BJ (cell line): ENCODE measurements around the gene ELMO2. TPM values are rescaled to one million over a fixed set of nuclear protein-coding genes. Genes with fewer than 3 reads are reported as not detected.
A peak's percentile ranks its signal among the peaks of the same experiment; 100 is the strongest.

ENCODE experiments used
- CTCF ChIA-PET: fragments of 350-600 bp; formaldehyde crosslinking; extraction: SDS; loops from one replicate; lab custom pipeline; 2021; ENCODE audit warnings: antibody characterized with exemption, inconsistent platforms; lab: Yijun Ruan, JAX
- POLR2A ChIA-PET: fragments of 300-600 bp; sonication (Branson Sonifier 250); formaldehyde crosslinking; extraction: SDS; loops from one replicate; lab custom pipeline; 2021; ENCODE audit warnings: antibody characterized with exemption; lab: Charles Lee
- DNase-seq: peaks from one replicate; pipeline ENCODE4 v3.0.0-alpha.2; 2011; ENCODE audit warnings: low read depth
- H3K27me3 ChIP-seq: 2 replicates; pipeline ENCODE4 v1.6.0; 2011; ENCODE audit warnings: low read length; ENCODE audit not compliant: control insufficient read depth, insufficient read depth
- H3K36me3 ChIP-seq: 2 replicates; pipeline ENCODE4 v1.5.1; 2011; ENCODE audit warnings: low read length; ENCODE audit not compliant: control insufficient read depth, insufficient read depth
- H3K4me3 ChIP-seq: 2 replicates; pipeline ENCODE4 v1.5.1; 2011; ENCODE audit warnings: low read depth, mild to moderate bottlenecking, control low read depth, low read length
- CTCF ChIP-seq: IDR thresholded peaks from 2 replicates; pipeline ENCODE4 v1.5.1; 2011; ENCODE audit warnings: low read depth, mild to moderate bottlenecking, control low read depth, inconsistent platforms, low read length, moderate library complexity; ENCODE audit not compliant: insufficient read depth
- polyA minus RNA-seq: library from RNA; depleted of rRNA, polyadenylated mRNA; stranded (reverse); fragments of >200 nt; gene quantifications from 2 replicates; pipeline ENCODE4 v1.2.3, GENCODE V29; 2011; rRNA and poly(A)+ RNA removed
- polyA plus RNA-seq: library from polyadenylated mRNA; depleted of rRNA; stranded (reverse); fragments of >200 nt; gene quantifications from 2 replicates; pipeline ENCODE4 v1.2.3, GENCODE V29; 2011; rRNA removed

The ELMO2 gene
- polyA plus RNA-seq: 46.8 and 62.2 TPM in 2 replicates
- polyA minus RNA-seq: 49.3 and 61.5 TPM in 2 replicates

GRCh38 chr20:46406200-46406985 is at the start of gene ELMO2:
TSS of gene ELMO2 (minus strand) at chr20:46406615. CDS start at chr20:46394482, 12,133 bp downstream.
- CTCF ChIA-PET: interaction anchor here (0.7 to 1.6 kb wide), 9 partner anchors 43 to 392 kb away, joined by 3 to 9 read pairs (median 5); no protein-coding TSS in a partner anchor
- H3K27me3 ChIP-seq: no peaks in the 10 kb centered on the region
- POLR2A ChIA-PET: interaction anchor here (0.7 kb wide), 1 partner anchor 43 kb away, joined by 4 read pairs; no protein-coding TSS in a partner anchor
- peak within 1 kb of the TSS; percentile 79 for H3K4me3 ChIP-seq
- H3K36me3 ChIP-seq: no peaks in the 10 kb centered on the region
- TF ChIP-seq CTCF: no peak
- peak; percentile 77 for DNase-seq

GRCh38 chr20:46455729-46456128 is 49.3 kb upstream of the ELMO2 start:
- ChIA-PET POLR2A (no interaction called here), CTCF (no interaction called here)
- Histone ChIP-seq H3K36me3 (no peaks in the 10 kb centered on the region), H3K27me3 (no peaks in the 10 kb centered on the region), H3K4me3 (no peak overlapping the region)
- no peak for TF ChIP-seq CTCF
- no peak for DNase-seq

- no peak for TF ChIP-seq CTCF
- no peak overlapping the region for H3K4me3 ChIP-seq
- ChIA-PET POLR2A (no interaction called here), CTCF (interaction anchor here (0.8 kb wide), 1 partner anchor 9 kb away, joined by 4 read pairs; no protein-coding TSS in a partner anchor)
- peaks cover 4% of the 10 kb centered on the region for H3K27me3 ChIP-seq
- H3K36me3 ChIP-seq: no peaks in the 10 kb centered on the region
- DNase-seq: no peak
These were observed 40.4 kb upstream of the ELMO2 start for GRCh38 chr20:46446851-46447250.

DNA sequence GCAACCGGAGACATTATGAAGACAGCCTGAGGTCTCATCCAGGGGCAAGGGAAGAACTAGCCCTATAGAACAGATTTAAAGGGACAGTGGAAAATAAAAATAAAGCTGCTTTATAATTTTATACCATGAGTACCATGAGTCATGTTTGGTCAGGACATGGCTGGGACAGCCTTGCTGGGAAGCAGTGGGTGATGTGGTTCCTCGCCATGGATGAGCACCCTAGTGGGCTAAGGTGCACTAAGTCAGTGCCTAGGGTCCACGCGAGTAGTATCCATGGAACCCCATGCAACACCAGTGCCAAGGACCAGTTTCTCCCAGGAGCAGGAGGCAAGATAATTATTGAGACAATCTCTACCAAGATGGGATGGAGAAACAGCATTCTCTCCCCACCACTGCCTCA is 33.4 kb upstream of the ELMO2 start:
- CTCF ChIA-PET: interaction anchor here (1.0 kb wide), 1 partner anchor 27 kb away, joined by 4 read pairs; no protein-coding TSS in a partner anchor
- no peak for DNase-seq
- POLR2A ChIA-PET: no interaction called here

More for the DNA sequence above, 33.4 kb upstream of the ELMO2 start:
- no peak overlapping the region for H3K4me3 ChIP-seq
- no peak for TF ChIP-seq CTCF
- no peaks in the 10 kb centered on the region; the same call in 1 of the 2 replicates for H3K27me3 ChIP-seq
- H3K36me3 ChIP-seq: no peaks in the 10 kb centered on the region
